BLaER1 (cell line): ENCODE measurements around the gene INHBE.

Experiments used
- H3K27ac ChIP-seq: shearing (Covaris generic); formaldehyde crosslinking; 2 replicates; pipeline ENCODE4 v1.8.1; 2022
- H3K27me3 ChIP-seq: shearing (Covaris generic); formaldehyde crosslinking; 2 replicates; pipeline ENCODE4 v1.8.1; 2022
- H3K36me3 ChIP-seq: shearing (Covaris generic); formaldehyde crosslinking; 2 replicates; pipeline ENCODE4 v1.8.1; 2022
- H3K4me1 ChIP-seq: shearing (Covaris generic); formaldehyde crosslinking; 2 replicates; pipeline ENCODE4 v1.8.1; 2022
- H3K4me2 ChIP-seq: shearing (Covaris generic); formaldehyde crosslinking; 2 replicates; pipeline ENCODE4 v1.8.1; 2022
- H3K4me3 ChIP-seq: shearing (Covaris generic); formaldehyde crosslinking; 2 replicates; pipeline ENCODE4 v1.8.1; 2022
- H3K9ac ChIP-seq: shearing (Covaris generic); formaldehyde crosslinking; 2 replicates; pipeline ENCODE4 v1.8.1; 2022
- H3K9me3 ChIP-seq: shearing (Covaris generic); formaldehyde crosslinking; 2 replicates; pipeline ENCODE4 v1.8.1; 2022
- H4K20me1 ChIP-seq: shearing (Covaris generic); formaldehyde crosslinking; 2 replicates; pipeline ENCODE4 v1.8.1; 2022
- Cebpa-rat ChIP-seq: shearing (Covaris generic); IDR thresholded peaks from 2 replicates; pipeline ENCODE4 v1.8.1; 2022

INHBE gene

GRCh38 chr12:57428965-57429364 is 26.1 kb upstream of the INHBE start:
- peak overlapping the region; percentile 88 for H3K9ac ChIP-seq

GRCh38 chr12:57429473-57430111 is 25.5 kb upstream of the INHBE start:
- H3K9ac ChIP-seq, result peak overlapping the region; percentile 88
- H3K27ac ChIP-seq, result peak overlapping the region; percentile 94
- peak overlapping the region; percentile 87 for H3K4me2 ChIP-seq
- TF ChIP-seq Cebpa-rat, result no peak
- no peaks in the 10 kb centered on the region for H4K20me1 ChIP-seq
- H3K9me3 ChIP-seq, result no peaks in the 10 kb centered on the region
- H3K27me3 ChIP-seq, result no peaks in the 10 kb centered on the region
- peaks cover 28% of the 10 kb centered on the region for H3K4me1 ChIP-seq
- peak overlapping the region; percentile 74 for H3K4me3 ChIP-seq
- H3K36me3 ChIP-seq, result peaks cover 16% of the 10 kb centered on the region

More at GRCh38 chr12:57428965-57429364, 26.1 kb upstream of the INHBE start:
- Histone ChIP-seq H3K4me3 (peak overlapping the region; percentile 74; the same call in 1 of the 2 replicates), H3K27me3 (no peaks in the 10 kb centered on the region), H4K20me1 (no peaks in the 10 kb centered on the region), H3K36me3 (peaks cover 23% of the 10 kb centered on the region), H3K27ac (peak overlapping the region; percentile 94), H3K4me2 (peak overlapping the region; percentile 87), H3K9me3 (no peaks in the 10 kb centered on the region), H3K4me1 (peaks cover 22% of the 10 kb centered on the region)
- no peak for TF ChIP-seq Cebpa-rat

GRCh38 chr12:57430112-57430930 is 24.8 kb upstream of the INHBE start:
- Histone ChIP-seq H3K27ac (peak overlapping the region; percentile 94), H4K20me1 (no peaks in the 10 kb centered on the region), H3K4me1 (peaks cover 35% of the 10 kb centered on the region), H3K4me2 (peak overlapping the region; percentile 87), H3K27me3 (no peaks in the 10 kb centered on the region), H3K9ac (peak overlapping the region; percentile 88), H3K4me3 (peak overlapping the region; percentile 74), H3K36me3 (peaks cover 9% of the 10 kb centered on the region), H3K9me3 (no peaks in the 10 kb centered on the region)
- TF ChIP-seq Cebpa-rat, result no peak

- Histone ChIP-seq H3K4me2 (peak within 1 kb of the TSS; percentile 87), H3K27ac (peak within 1 kb of the TSS; percentile 94), H3K4me3 (peak within 1 kb of the TSS; percentile 74), H4K20me1 (no peaks in the 10 kb centered on the region), H3K27me3 (no peaks in the 10 kb centered on the region), H3K4me1 (peaks cover 40% of the 10 kb centered on the region), H3K9me3 (no peaks in the 10 kb centered on the region), H3K36me3 (peaks cover 2% of the 10 kb centered on the region), H3K9ac (peak within 1 kb of the TSS; percentile 88)
- TF ChIP-seq Cebpa-rat, result no peak
These were observed 24.1 kb upstream of the INHBE start, which contains the start of gene R3HDM2 for GRCh38 chr12:57430931-57431566. Gene R3HDM2, minus strand, starts transcription at chr12:57431043. Its CDS starts 120,615 bp downstream, at chr12:57310428.

- H3K9ac ChIP-seq, result peak overlapping the region; percentile 88; the same call in 1 of the 2 replicates
- H3K36me3 ChIP-seq, result no peaks in the 10 kb centered on the region
- no peaks in the 10 kb centered on the region for H3K9me3 ChIP-seq
- no peaks in the 10 kb centered on the region for H4K20me1 ChIP-seq
- no peak for TF ChIP-seq Cebpa-rat
- no peaks in the 10 kb centered on the region for H3K27me3 ChIP-seq
- H3K27ac ChIP-seq, result peak overlapping the region; percentile 94
- peak overlapping the region; percentile 74 for H3K4me3 ChIP-seq
- peak overlapping the region; percentile 80 for H3K4me2 ChIP-seq
- H3K4me1 ChIP-seq, result peaks cover 40% of the 10 kb centered on the region
These were observed 23.4 kb upstream of the INHBE start for GRCh38 chr12:57431654-57432188.

GRCh38 chr12:57433370-57433769 is 21.7 kb upstream of the INHBE start:
- no peak for TF ChIP-seq Cebpa-rat
- no peaks in the 10 kb centered on the region for H3K9me3 ChIP-seq
- no peak overlapping the region for H3K9ac ChIP-seq
- no peaks in the 10 kb centered on the region for H4K20me1 ChIP-seq
- H3K4me1 ChIP-seq, result peaks cover 39% of the 10 kb centered on the region
- no peaks in the 10 kb centered on the region for H3K27me3 ChIP-seq
- H3K36me3 ChIP-seq, result no peaks in the 10 kb centered on the region
- H3K4me2 ChIP-seq, result no peak overlapping the region
- H3K27ac ChIP-seq, result no peak overlapping the region
- no peak overlapping the region for H3K4me3 ChIP-seq

- TF ChIP-seq Cebpa-rat, result no peak
- H3K4me3 ChIP-seq, result no peak within 1 kb of the TSS
These were observed 20.4 kb upstream of the INHBE start, which contains the start of gene INHBC for GRCh38 chr12:57434517-57435223. Gene INHBC, plus strand, starts transcription at chr12:57434784. Its CDS starts 103 bp downstream, at chr12:57434887.

GRCh38 chr12:57435293-57435692 is 19.8 kb upstream of the INHBE start:
- Histone ChIP-seq H3K27me3 (no peaks in the 10 kb centered on the region), H3K27ac (0 out of 2 replicates have a peak overlapping the region, but pooled peaks have one; percentile 42)

More at GRCh38 chr12:57434517-57435223, 20.4 kb upstream of the INHBE start, which contains the start of gene INHBC:
- peaks cover 27% of the 10 kb centered on the region for H3K4me1 ChIP-seq
- no peaks in the 10 kb centered on the region for H3K36me3 ChIP-seq
- no peaks in the 10 kb centered on the region for H4K20me1 ChIP-seq
- 0 out of 2 replicates have a peak within 1 kb of the TSS, but pooled peaks have one; percentile 42 for H3K27ac ChIP-seq
- H3K9me3 ChIP-seq, result no peaks in the 10 kb centered on the region
- peak within 1 kb of the TSS; percentile 32; the same call in 1 of the 2 replicates for H3K9ac ChIP-seq
- peak within 1 kb of the TSS; percentile 39 for H3K4me2 ChIP-seq
- H3K27me3 ChIP-seq, result no peaks in the 10 kb centered on the region

More at GRCh38 chr12:57435293-57435692, 19.8 kb upstream of the INHBE start:
- Histone ChIP-seq H3K4me2 (peak overlapping the region; percentile 39), H3K9ac (peak overlapping the region; percentile 32; the same call in 1 of the 2 replicates), H3K9me3 (no peaks in the 10 kb centered on the region), H3K36me3 (no peaks in the 10 kb centered on the region), H3K4me1 (peaks cover 27% of the 10 kb centered on the region), H3K4me3 (no peak overlapping the region), H4K20me1 (no peaks in the 10 kb centered on the region)
- no peak for TF ChIP-seq Cebpa-rat
